Esophagus muscularis mucosa (tissue), 3 donors: ENCODE data around the gene SLC17A9.

Experiments used
- CTCF ChIP-seq, 3 experiments: fragments of 200-600 bp in 2 of 3; fragments of 450-650 bp in 1 of 3; sonication (generic) in 2 of 3; IDR thresholded peaks; one replicate each; pipeline ENCODE4 v1.5.1; 2017 to 2019; ENCODE audit warnings: antibody characterized with exemption in 3 of 3, mild to moderate bottlenecking in 2 of 3, moderate library complexity in 1 of 3
- POLR2A ChIP-seq: fragments of 450-650 bp; IDR thresholded peaks from one replicate; pipeline ENCODE4 v1.6.1; 2017; ENCODE audit warnings: antibody characterized with exemption, moderate library complexity, mild to moderate bottlenecking, low read depth

- TF ChIP-seq CTCF (IDR thresholded peaks at IDR 0.05) (no peak), POLR2A (no peak)
These were observed 53.5 kb downstream of the SLC17A9 start for GRCh38 chr20:63005862-63006539.
